Esophagus muscularis mucosa (tissue), 4 donors: ENCODE results near the gene CROCC2. TPM values are rescaled to one million over a fixed set of nuclear protein-coding genes. Genes with fewer than 3 reads are reported as not detected.

ENCODE experiments used
- DNase-seq: peaks from one replicate; pipeline ENCODE4 v3.0.0-alpha.2; 2017; ENCODE audit errors: extremely low spot score
- H3K27ac ChIP-seq, 4 donors: fragments of 200-600 bp; sonication (generic); replicated peaks in 1 of 4; 1 replicate in 3 of 4; 2 replicates in 1 of 4; pipeline ENCODE4 v1.5.1; 2016 to 2019; ENCODE audit warnings: mild to moderate bottlenecking in 1 of 4
- H3K27me3 ChIP-seq, 4 donors: fragments of 200-600 bp; sonication (generic); one replicate each; pipeline versions ENCODE4 v1.5.1 to v1.6.0; 2016 to 2019
- H3K36me3 ChIP-seq, 4 donors: fragments of 200-600 bp; sonication (generic); one replicate each; pipeline ENCODE4 v1.5.1; 2016 to 2019
- H3K4me1 ChIP-seq, 4 donors: fragments of 200-600 bp; sonication (generic); one replicate each; pipeline ENCODE4 v1.5.1; 2016 to 2019
- H3K4me3 ChIP-seq, 4 donors: fragments of 200-600 bp; sonication (generic); 1 replicate in 2 of 4; 2 replicates in 2 of 4; pipeline ENCODE4 v1.5.1; 2016 to 2019; ENCODE audit warnings: mild to moderate bottlenecking in 4 of 4, moderate library complexity in 1 of 4
- H3K9me3 ChIP-seq, 4 donors: fragments of 200-600 bp; sonication (generic); 1 replicate in 3 of 4; 2 replicates in 1 of 4; pipeline ENCODE4 v1.5.1; 2016 to 2019
- CTCF ChIP-seq, 3 experiments: fragments of 200-600 bp in 2 of 3; fragments of 450-650 bp in 1 of 3; sonication (generic) in 2 of 3; IDR thresholded peaks; one replicate each; pipeline ENCODE4 v1.5.1; 2017 to 2019; ENCODE audit warnings: antibody characterized with exemption in 3 of 3, mild to moderate bottlenecking in 2 of 3, moderate library complexity in 1 of 3
- EP300 ChIP-seq: sonication (generic); formaldehyde crosslinking; IDR thresholded peaks from one replicate; pipeline ENCODE4 v1.6.1; 2017; ENCODE audit warnings: antibody characterized with exemption
- POLR2A ChIP-seq: fragments of 450-650 bp; IDR thresholded peaks from one replicate; pipeline ENCODE4 v1.6.1; 2017; ENCODE audit warnings: antibody characterized with exemption, moderate library complexity, mild to moderate bottlenecking, low read depth
- POLR2AphosphoS5 ChIP-seq, 2 donors: sonication (generic); formaldehyde crosslinking; IDR thresholded peaks; one replicate each; pipeline ENCODE4 v1.6.1; 2017; ENCODE audit warnings: antibody characterized with exemption in 2 of 2
- WGBS: methylation state at CpG from one replicate; pipeline ENCODE4 v1.1.5; 2018; 5-methylcytosine and 5-hydroxymethylcytosine counted together
- intact Hi-C: fragments of 100-400 bp; cut with DNase I; formaldehyde crosslinking; loops from one replicate; pipeline ENCODE4 v1.15.1; 2023
- total RNA-seq, 4 donors: library from RNA; depleted of rRNA; stranded (reverse); fragments of >200 nt; gene quantifications; one replicate each; pipeline versions ENCODE4 v1.1.0 to v1.2.1, GENCODE V29; 2016

The CROCC2 gene
- total RNA-seq, 4 donors from 2014 or later: not detected

- TF ChIP-seq POLR2AphosphoS5 (IDR thresholded peaks at IDR 0.05): no peak
- no peak for TF ChIP-seq CTCF (IDR thresholded peaks at IDR 0.05)
- no peak for TF ChIP-seq EP300
- no peak for TF ChIP-seq POLR2A
- intact Hi-C loops: no loop called here
- peaks cover 28 to 56% (median 41%) of the 10 kb centered on the region in 4 donors for H3K4me1 ChIP-seq
- peaks cover 0 to 67% (median 7%) of the 10 kb centered on the region in 4 donors for H3K27me3 ChIP-seq
- H3K4me3 ChIP-seq: no peak overlapping the region
- 77% methylated on average over 5 of the region's 20 CpGs for WGBS
- peak overlapping the region in 1 of 4 donors; percentile 48 for H3K27ac ChIP-seq
- H3K9me3 ChIP-seq: no peaks in the 10 kb centered on the region
- no peak for DNase-seq
- H3K36me3 ChIP-seq: no peaks in the 10 kb centered on the region
These were observed 11.0 kb downstream of the CROCC2 start for GRCh38 chr2:240917009-240917683.

- Histone ChIP-seq H3K9me3 (no peaks in the 10 kb centered on the region), H3K27ac (no peak overlapping the region), H3K27me3 (peaks cover 0 to 68% (median 7%) of the 10 kb centered on the region in 4 donors), H3K36me3 (no peaks in the 10 kb centered on the region), H3K4me1 (peaks cover 28 to 56% (median 41%) of the 10 kb centered on the region in 4 donors), H3K4me3 (no peak overlapping the region)
- intact Hi-C loops: no loop called here
- no peak for TF ChIP-seq EP300
- TF ChIP-seq POLR2A: no peak
- TF ChIP-seq POLR2AphosphoS5 (IDR thresholded peaks at IDR 0.05): no peak
- no peak for TF ChIP-seq CTCF (IDR thresholded peaks at IDR 0.05)
- WGBS: no CpG with 5 or more reads among the region's 10 CpGs
- DNase-seq: no peak
These were observed 11.6 kb downstream of the CROCC2 start for GRCh38 chr2:240917684-240918257.

- Histone ChIP-seq H3K4me3 (no peak overlapping the region), H3K4me1 (peaks cover 27 to 49% (median 36%) of the 10 kb centered on the region in 4 donors), H3K9me3 (no peaks in the 10 kb centered on the region), H3K27ac (no peak overlapping the region), H3K27me3 (peaks cover 0 to 65% (median 7%) of the 10 kb centered on the region in 4 donors), H3K36me3 (no peaks in the 10 kb centered on the region)
- no peak for DNase-seq
- TF ChIP-seq EP300: no peak
- TF ChIP-seq POLR2AphosphoS5 (IDR thresholded peaks at IDR 0.05): no peak
- no peak for TF ChIP-seq CTCF (IDR thresholded peaks at IDR 0.05)
- no peak for TF ChIP-seq POLR2A
- intact Hi-C loops: no loop called here
- 93% methylated on average over 15 of the region's 36 CpGs for WGBS
These were observed 12.3 kb downstream of the CROCC2 start for GRCh38 chr2:240918258-240919091.

DNA sequence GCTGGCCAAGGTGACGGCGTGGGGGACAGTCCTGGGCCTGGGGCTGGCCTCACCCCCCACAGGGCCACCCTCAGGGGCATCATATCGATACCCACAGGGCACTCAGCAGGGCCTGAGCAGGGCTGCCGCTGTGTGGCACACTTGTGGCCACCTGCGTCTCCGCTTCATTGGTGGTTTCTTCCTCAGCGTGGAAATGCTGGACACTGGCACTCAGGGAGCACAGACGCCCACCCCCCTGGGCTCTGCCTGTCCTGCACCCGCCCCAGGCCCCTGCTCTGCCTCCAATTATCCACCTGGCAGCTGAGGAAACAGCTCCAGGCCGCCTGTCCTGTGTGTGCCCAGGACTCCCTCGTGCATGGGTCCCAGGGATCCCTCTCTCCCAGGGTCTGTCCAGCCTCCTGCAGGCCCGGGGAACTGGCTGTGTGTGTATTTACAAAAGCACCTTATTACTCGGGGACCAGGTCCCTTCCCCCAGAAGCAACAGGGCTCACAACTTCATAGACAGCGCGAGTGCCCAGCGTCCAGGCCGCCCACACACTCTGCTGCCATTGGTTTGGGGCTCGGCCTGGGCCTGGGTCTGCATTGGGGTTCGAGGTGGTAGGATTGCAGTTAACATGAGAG, 13.1 kb downstream of the CROCC2 start:
- H3K27me3 ChIP-seq: peaks cover 0 to 57% (median 7%) of the 10 kb centered on the region in 4 donors
- H3K9me3 ChIP-seq: no peaks in the 10 kb centered on the region
- no peak for DNase-seq
- no peak overlapping the region for H3K27ac ChIP-seq
- intact Hi-C loops: no loop called here
- WGBS: 81% methylated on average over 12 of the region's 19 CpGs
- H3K4me1 ChIP-seq: peaks cover 19 to 41% (median 28%) of the 10 kb centered on the region in 4 donors
- H3K4me3 ChIP-seq: no peak overlapping the region
- TF ChIP-seq CTCF (IDR thresholded peaks at IDR 0.05) (no peak), POLR2A (no peak), EP300 (no peak), POLR2AphosphoS5 (IDR thresholded peaks at IDR 0.05) (no peak)
- H3K36me3 ChIP-seq: no peaks in the 10 kb centered on the region
